Measurements from ENCODE around the gene WDR47.
A peak's percentile ranks its signal among the peaks of the same experiment; 100 is the strongest.
"Not testable (repeated sequence)": the region's sequence is repeated elsewhere in the genome, so short reads cannot be mapped to it uniquely, and the experiment has no call there.

WDR47 gene

GRCh38 chr1:109050228-109050995 lies 8.5 kb upstream of the WDR47 start:
- no peak for DNase-seq

- DNase-seq: no peak
Observed at GRCh38 chr1:109048335-109048734, 6.4 kb upstream of the WDR47 start.

GRCh38 chr1:109047339-109047738 lies 5.4 kb upstream of the WDR47 start:
- DNase-seq: no peak

GRCh38 chr1:109046671-109047070 lies 4.8 kb upstream of the WDR47 start:
- no peak for DNase-seq

GRCh38 chr1:109045595-109045994 lies 3.7 kb upstream of the WDR47 start:
- no peak for DNase-seq

GRCh38 chr1:109040989-109041620 lies 797 bp downstream of the WDR47 start:
- DNase-seq: no peak

GRCh38 chr1:109040627-109040988 lies 1.3 kb downstream of the WDR47 start:
- no peak for DNase-seq

GRCh38 chr1:109034382-109034781 lies 7.5 kb downstream of the WDR47 start:
- DNase-seq: no peak

- not testable (repeated sequence) for DNase-seq
Observed at GRCh38 chr1:109029493-109029892, 12.4 kb downstream of the WDR47 start.

- no peak for DNase-seq
Observed at GRCh38 chr1:109027841-109028240, 14.1 kb downstream of the WDR47 start.

- no peak for DNase-seq
Observed at GRCh38 chr1:109025694-109026093, 16.2 kb downstream of the WDR47 start.

GRCh38 chr1:109024646-109025045 lies 17.3 kb downstream of the WDR47 start:
- no peak for DNase-seq

- DNase-seq: no peak
Observed at GRCh38 chr1:109020693-109021257, 21.1 kb downstream of the WDR47 start.

GRCh38 chr1:109017719-109018118 lies 24.2 kb downstream of the WDR47 start:
- not testable (repeated sequence) for DNase-seq

- no peak for DNase-seq
Observed at GRCh38 chr1:109017134-109017533, 24.8 kb downstream of the WDR47 start.

- DNase-seq: no peak
Observed at GRCh38 chr1:109011335-109011734, 30.6 kb downstream of the WDR47 start.

- DNase-seq: not testable (repeated sequence)
Observed at GRCh38 chr1:108996622-108997021, 45.3 kb downstream of the WDR47 start.

GRCh38 chr1:108983114-108983513 lies 58.8 kb downstream of the WDR47 start:
- DNase-seq: no peak

GRCh38 chr1:108976658-108977057 lies 65.2 kb downstream of the WDR47 start:
- no peak for DNase-seq

- no peak for DNase-seq
Observed at GRCh38 chr1:108972951-108973350, 69.0 kb downstream of the WDR47 start.

GRCh38 chr1:108969346-108969745 lies 72.6 kb downstream of the WDR47 start:
- DNase-seq: no peak

- peak; percentile 91 for DNase-seq
Observed at GRCh38 chr1:108963052-108963686, 78.7 kb downstream of the WDR47 start, which contains the start of gene CLCC1. Gene CLCC1, minus strand, starts transcription at chr1:108963484. Its CDS starts 13,047 bp downstream, at chr1:108950437.

GRCh38 chr1:108962681-108963051 lies 79.2 kb downstream of the WDR47 start:
- peak; percentile 49 for DNase-seq

All from right forelimb (tissue), 1 donor.